ENCODE results near the gene STX1A. TPM values are rescaled to one million over a fixed set of nuclear protein-coding genes. Genes with fewer than 3 reads are reported as not detected.

Gene STX1A
- total RNA-seq, 1 donor from 2014 or later = 119 TPM

- TF ChIP-seq CTCF (IDR thresholded peaks at IDR 0.05; ENCODE audit: partially characterized antibody, unreplicated experiment) = no peak
- H3K4me3 Mint-ChIP-seq (ENCODE audit: unreplicated experiment) = no peak overlapping the region
- no peak overlapping the region for H3K27ac Mint-ChIP-seq (ENCODE audit: unreplicated experiment)
- peaks cover 3% of the 10 kb centered on the region for H3K36me3 Mint-ChIP-seq (ENCODE audit: unreplicated experiment)
- peaks cover 11% of the 10 kb centered on the region for H3K9me3 Mint-ChIP-seq (ENCODE audit: unreplicated experiment)
- H3K27me3 Mint-ChIP-seq (ENCODE audit: unreplicated experiment) = peaks cover 6% of the 10 kb centered on the region
- no peak for DNase-seq
- H3K4me1 Mint-ChIP-seq (ENCODE audit: low read depth, unreplicated experiment) = peaks cover 14% of the 10 kb centered on the region
Observed at GRCh38 chr7:73698410-73698809, 21.1 kb downstream of the STX1A start.

- Mint-ChIP-seq H3K9me3 (ENCODE audit: unreplicated experiment) (peaks cover 7% of the 10 kb centered on the region), H3K4me1 (ENCODE audit: low read depth, unreplicated experiment) (peaks cover 9% of the 10 kb centered on the region), H3K27me3 (ENCODE audit: unreplicated experiment) (peaks cover 2% of the 10 kb centered on the region), H3K36me3 (ENCODE audit: unreplicated experiment) (peaks cover 3% of the 10 kb centered on the region), H3K27ac (ENCODE audit: unreplicated experiment) (no peak overlapping the region), H3K4me3 (ENCODE audit: unreplicated experiment) (no peak overlapping the region)
- DNase-seq = no peak
- TF ChIP-seq CTCF (IDR thresholded peaks at IDR 0.05; ENCODE audit: partially characterized antibody, unreplicated experiment) = no peak
Observed at GRCh38 chr7:73696372-73696771, 23.1 kb downstream of the STX1A start.

GRCh38 chr7:73690646-73691045 lies 28.8 kb downstream of the STX1A start:
- no peak overlapping the region for H3K4me3 Mint-ChIP-seq (ENCODE audit: unreplicated experiment)
- H3K9me3 Mint-ChIP-seq (ENCODE audit: unreplicated experiment) = peaks cover 5% of the 10 kb centered on the region
- no peak for TF ChIP-seq CTCF (IDR thresholded peaks at IDR 0.05; ENCODE audit: partially characterized antibody, unreplicated experiment)
- H3K36me3 Mint-ChIP-seq (ENCODE audit: unreplicated experiment) = peaks cover 3% of the 10 kb centered on the region
- no peak overlapping the region for H3K27ac Mint-ChIP-seq (ENCODE audit: unreplicated experiment)
- no peaks in the 10 kb centered on the region for H3K4me1 Mint-ChIP-seq (ENCODE audit: low read depth, unreplicated experiment)
- no peak for DNase-seq
- peaks cover 5% of the 10 kb centered on the region for H3K27me3 Mint-ChIP-seq (ENCODE audit: unreplicated experiment)

- DNase-seq = no peak
- H3K27ac Mint-ChIP-seq (ENCODE audit: unreplicated experiment) = no peak overlapping the region
- H3K27me3 Mint-ChIP-seq (ENCODE audit: unreplicated experiment) = peaks cover 5% of the 10 kb centered on the region
- H3K4me3 Mint-ChIP-seq (ENCODE audit: unreplicated experiment) = no peak overlapping the region
- H3K4me1 Mint-ChIP-seq (ENCODE audit: low read depth, unreplicated experiment) = peaks cover 2% of the 10 kb centered on the region
- H3K36me3 Mint-ChIP-seq (ENCODE audit: unreplicated experiment) = no peaks in the 10 kb centered on the region
- peaks cover 8% of the 10 kb centered on the region for H3K9me3 Mint-ChIP-seq (ENCODE audit: unreplicated experiment)
- no peak for TF ChIP-seq CTCF (IDR thresholded peaks at IDR 0.05; ENCODE audit: partially characterized antibody, unreplicated experiment)
Observed at GRCh38 chr7:73688288-73688687, 31.2 kb downstream of the STX1A start.

GRCh38 chr7:73685311-73685710 lies 34.2 kb downstream of the STX1A start:
- Mint-ChIP-seq H3K9me3 (ENCODE audit: unreplicated experiment) (peaks cover 11% of the 10 kb centered on the region), H3K4me1 (ENCODE audit: low read depth, unreplicated experiment) (peaks cover 13% of the 10 kb centered on the region), H3K27me3 (ENCODE audit: unreplicated experiment) (peaks cover 7% of the 10 kb centered on the region), H3K27ac (ENCODE audit: unreplicated experiment) (no peak overlapping the region), H3K36me3 (ENCODE audit: unreplicated experiment) (no peaks in the 10 kb centered on the region), H3K4me3 (ENCODE audit: unreplicated experiment) (no peak overlapping the region)
- no peak for DNase-seq
- no peak for TF ChIP-seq CTCF (IDR thresholded peaks at IDR 0.05; ENCODE audit: partially characterized antibody, unreplicated experiment)
